ENCODE measurements around the gene HHAT. TPM values are rescaled to one million over a fixed set of nuclear protein-coding genes. Genes with fewer than 3 reads are reported as not detected.

Gene HHAT
- total and polyA plus RNA-seq, 2 donors (not counting 3 experiments of a cell fraction or from before 2014, with no cell fraction given) = 2.4 to 4.3 TPM

DNA sequence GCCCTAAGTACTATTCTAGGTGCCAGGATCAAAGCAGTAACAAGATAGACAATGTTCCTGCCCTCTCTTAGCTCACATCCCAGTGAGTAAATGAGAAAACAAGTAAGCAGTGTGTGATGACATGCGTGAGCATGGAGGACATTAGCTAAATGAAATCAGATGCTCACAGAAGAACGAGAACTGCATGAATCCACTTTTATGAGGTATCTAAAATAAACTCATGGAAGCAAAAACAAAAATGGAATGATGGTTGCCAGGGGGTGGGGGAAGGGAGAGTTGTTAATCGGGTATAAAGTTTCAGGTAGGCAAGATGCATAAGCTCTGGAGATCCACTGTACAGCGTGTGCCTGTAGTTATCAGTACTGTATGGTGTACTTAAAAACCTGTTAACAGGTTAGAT lies 195.1 kb downstream of the HHAT start:
- FAIRE-seq = no peak
- Histone ChIP-seq H3K9me1 (replicated peaks; ENCODE audit: control insufficient read depth, extremely low read depth, insufficient read depth, low read length) (no peaks in the 10 kb centered on the region), H3K9me3 (replicated peaks; ENCODE audit: control insufficient read depth, insufficient read depth, low read length) (no peaks in the 10 kb centered on the region), H2AFZ (ENCODE audit: low read depth, low read length) (no peak overlapping the region), H4K20me1 (replicated peaks; ENCODE audit: control insufficient read depth, extremely low read depth, insufficient read depth, low read length) (no peaks in the 10 kb centered on the region), H3K79me2 (ENCODE audit: control insufficient read depth, insufficient read depth, low read length) (no peaks in the 10 kb centered on the region), H3K4me3 (replicated peaks in 1 of 3; ENCODE audit: insufficient read depth in 1 of 3, low read depth in 1 of 3, low read length in 3 of 3) (no peak overlapping the region), H3K27me3 (ENCODE audit: control insufficient read depth in 2 of 2, insufficient read depth in 2 of 2, low read length in 2 of 2) (no peaks in the 10 kb centered on the region), H3K4me1 (ENCODE audit: control insufficient read depth, extremely low read depth, insufficient read depth, low read length) (no peaks in the 10 kb centered on the region), H3K27ac (ENCODE audit: insufficient read depth, low read depth, low read length) (no peak overlapping the region), H3K9ac (replicated peaks; ENCODE audit: extremely low read depth, insufficient read depth, low read length) (no peak overlapping the region), H3K4me2 (ENCODE audit: insufficient read depth, low read length) (no peak overlapping the region), H3K36me3 (ENCODE audit: control insufficient read depth in 2 of 2, extremely low read depth in 1 of 2, insufficient read depth in 2 of 2, low read length in 2 of 2) (no peaks in the 10 kb centered on the region)
- dilution Hi-C loops (cut with MboI; ENCODE audit: extremely low pct_ligation_motif_present, low sequenced_read_pairs) = no loop called here
- POLR2A ChIA-PET = no interaction called here
- DNase-seq (ENCODE audit: low read depth, low spot score) = no peak
- TF ChIP-seq POLR2A (IDR thresholded peaks at IDR 0.05; ENCODE audit: low read depth, low read length) (no peak), EZH2 (IDR thresholded peaks at IDR 0.05; ENCODE audit: borderline replicate concordance, low read depth, low read length, severe bottlenecking) (no peak), FOS (IDR thresholded peaks at IDR 0.05; ENCODE audit: borderline replicate concordance, insufficient read depth, low read length) (no peak)
- TF ChIP-seq, protein P1, sequence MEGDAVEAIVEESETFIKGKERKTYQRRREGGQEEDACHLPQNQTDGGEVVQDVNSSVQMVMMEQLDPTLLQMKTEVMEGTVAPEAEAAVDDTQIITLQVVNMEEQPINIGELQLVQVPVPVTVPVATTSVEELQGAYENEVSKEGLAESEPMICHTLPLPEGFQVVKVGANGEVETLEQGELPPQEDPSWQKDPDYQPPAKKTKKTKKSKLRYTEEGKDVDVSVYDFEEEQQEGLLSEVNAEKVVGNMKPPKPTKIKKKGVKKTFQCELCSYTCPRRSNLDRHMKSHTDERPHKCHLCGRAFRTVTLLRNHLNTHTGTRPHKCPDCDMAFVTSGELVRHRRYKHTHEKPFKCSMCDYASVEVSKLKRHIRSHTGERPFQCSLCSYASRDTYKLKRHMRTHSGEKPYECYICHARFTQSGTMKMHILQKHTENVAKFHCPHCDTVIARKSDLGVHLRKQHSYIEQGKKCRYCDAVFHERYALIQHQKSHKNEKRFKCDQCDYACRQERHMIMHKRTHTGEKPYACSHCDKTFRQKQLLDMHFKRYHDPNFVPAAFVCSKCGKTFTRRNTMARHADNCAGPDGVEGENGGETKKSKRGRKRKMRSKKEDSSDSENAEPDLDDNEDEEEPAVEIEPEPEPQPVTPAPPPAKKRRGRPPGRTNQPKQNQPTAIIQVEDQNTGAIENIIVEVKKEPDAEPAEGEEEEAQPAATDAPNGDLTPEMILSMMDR (IDR thresholded peaks at IDR 0.05; ENCODE audit: extremely low read depth in 1 of 2, insufficient read depth in 1 of 2, low read depth in 1 of 2, low read length in 2 of 2) = no peak
- CTCF ChIA-PET = no interaction called here
- BruUV-seq (replicated peaks) = no TSS peak
- intact Hi-C loops (cut with micrococcal nuclease) = no loop called here

DNA sequence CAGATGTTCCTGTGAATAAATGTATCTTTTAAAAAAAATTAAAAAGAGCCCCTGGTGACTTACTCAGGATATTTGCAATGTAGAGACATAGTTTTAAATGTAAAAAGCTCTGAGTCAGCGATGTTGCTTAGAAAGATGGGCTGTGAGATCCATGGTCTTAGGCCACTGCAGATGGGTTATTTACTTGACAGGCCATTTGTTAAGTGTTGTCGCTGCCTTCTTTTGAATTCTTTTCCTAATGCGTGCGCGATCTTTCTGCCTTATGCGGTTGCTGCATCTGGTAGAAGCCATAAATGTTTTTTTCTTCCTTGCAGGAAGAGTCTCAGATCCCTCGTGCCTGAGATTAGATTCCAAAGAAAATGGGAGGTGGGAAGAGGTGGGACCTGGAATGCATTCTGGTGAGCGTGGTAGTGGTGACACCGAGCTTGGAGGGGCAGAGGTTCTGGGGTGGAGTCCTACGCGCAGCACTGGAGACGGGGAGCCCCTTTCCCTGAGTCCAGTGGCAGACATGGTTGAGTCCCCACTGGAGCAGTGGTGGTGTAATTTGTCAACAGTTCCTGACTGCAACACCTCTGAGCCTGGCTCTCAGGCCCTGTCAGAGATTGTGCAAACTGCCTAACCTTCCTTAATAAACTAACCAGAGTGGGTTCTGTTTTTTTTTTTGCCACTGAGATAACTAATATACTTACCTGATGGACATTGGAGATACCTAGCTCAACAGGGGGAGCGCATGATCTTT lies 197.2 kb downstream of the HHAT start:
- Histone ChIP-seq H3K27ac (ENCODE audit: insufficient read depth, low read depth, low read length) (no peak overlapping the region), H3K27me3 (ENCODE audit: control insufficient read depth in 2 of 2, insufficient read depth in 2 of 2, low read length in 2 of 2) (no peaks in the 10 kb centered on the region), H3K36me3 (ENCODE audit: control insufficient read depth in 2 of 2, extremely low read depth in 1 of 2, insufficient read depth in 2 of 2, low read length in 2 of 2) (no peaks in the 10 kb centered on the region), H3K4me1 (ENCODE audit: control insufficient read depth, extremely low read depth, insufficient read depth, low read length) (no peaks in the 10 kb centered on the region), H3K9me3 (replicated peaks; ENCODE audit: control insufficient read depth, insufficient read depth, low read length) (no peaks in the 10 kb centered on the region), H4K20me1 (replicated peaks; ENCODE audit: control insufficient read depth, extremely low read depth, insufficient read depth, low read length) (no peaks in the 10 kb centered on the region), H3K4me3 (replicated peaks in 1 of 3; ENCODE audit: insufficient read depth in 1 of 3, low read depth in 1 of 3, low read length in 3 of 3) (no peak overlapping the region), H2AFZ (ENCODE audit: low read depth, low read length) (no peak overlapping the region), H3K79me2 (ENCODE audit: control insufficient read depth, insufficient read depth, low read length) (no peaks in the 10 kb centered on the region), H3K9me1 (replicated peaks; ENCODE audit: control insufficient read depth, extremely low read depth, insufficient read depth, low read length) (no peaks in the 10 kb centered on the region), H3K9ac (replicated peaks; ENCODE audit: extremely low read depth, insufficient read depth, low read length) (no peak overlapping the region), H3K4me2 (ENCODE audit: insufficient read depth, low read length) (no peak overlapping the region)
- FAIRE-seq = no peak
- no peak for DNase-seq (ENCODE audit: low read depth, low spot score)
- CTCF ChIA-PET = no interaction called here
- POLR2A ChIA-PET = no interaction called here
- TF ChIP-seq JUN (IDR thresholded peaks at IDR 0.05; ENCODE audit: borderline replicate concordance, insufficient read depth, insufficient read length, low read depth) = no peak
- TF ChIP-seq GATA2 (IDR thresholded peaks at IDR 0.05; ENCODE audit: insufficient read depth, insufficient read length, low read depth, low read length) = no peak
- TF ChIP-seq, protein P2, sequence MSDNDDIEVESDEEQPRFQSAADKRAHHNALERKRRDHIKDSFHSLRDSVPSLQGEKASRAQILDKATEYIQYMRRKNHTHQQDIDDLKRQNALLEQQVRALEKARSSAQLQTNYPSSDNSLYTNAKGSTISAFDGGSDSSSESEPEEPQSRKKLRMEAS (IDR thresholded peaks at IDR 0.05; ENCODE audit: insufficient read depth, insufficient read length) = no peak
- no peak for TF ChIP-seq FOS (IDR thresholded peaks at IDR 0.05; ENCODE audit: borderline replicate concordance, insufficient read depth, low read length)
- no peak for TF ChIP-seq EZH2 (IDR thresholded peaks at IDR 0.05; ENCODE audit: borderline replicate concordance, low read depth, low read length, severe bottlenecking)
- TF ChIP-seq, protein P1 (IDR thresholded peaks at IDR 0.05; ENCODE audit: extremely low read depth in 1 of 2, insufficient read depth in 1 of 2, low read depth in 1 of 2, low read length in 2 of 2) = no peak
- TF ChIP-seq POLR2A (IDR thresholded peaks at IDR 0.05; ENCODE audit: low read depth, low read length) = no peak
- no peak for TF ChIP-seq MYC (IDR thresholded peaks at IDR 0.05; ENCODE audit: low read depth, low read length)
- TF ChIP-seq POLR2AphosphoS5 (IDR thresholded peaks at IDR 0.05; ENCODE audit: insufficient read depth, low read depth, low read length) = no peak
- intact Hi-C loops (cut with micrococcal nuclease) = no loop called here
- BruUV-seq (replicated peaks) = no TSS peak
- dilution Hi-C loops (cut with MboI; ENCODE audit: extremely low pct_ligation_motif_present, low sequenced_read_pairs) = no loop called here
